IMR-90 (cell line): ENCODE results near the gene MLANA. TPM values are rescaled to one million over a fixed set of nuclear protein-coding genes. Genes with fewer than 3 reads are reported as not detected.

ENCODE experiments used
- ATAC-seq: fragments of 200-7000 bp; cut with Tn5 transposase; 2 replicates; pipeline ENCODE4 v1.9.1; 2020; ENCODE audit warnings: low read depth, mild to moderate bottlenecking, moderate library complexity
- BruUV-seq: library from RNA; stranded (reverse); fragments of 400-500 nt; replicated peaks from 2 replicates; lab custom pipeline; 2021; lab: Mats Ljungman, UMichigan
- CTCF ChIA-PET: fragments of 300-600 bp; formaldehyde crosslinking; extraction: SDS; loops from one replicate; lab custom pipeline; 2021; ENCODE audit warnings: antibody characterized with exemption; lab: Yijun Ruan, JAX
- POLR2A ChIA-PET: fragments of 300-600 bp; sonication (Branson Sonifier 250); formaldehyde crosslinking; loops from one replicate; lab custom pipeline; 2022; ENCODE audit warnings: antibody characterized with exemption; ENCODE audit not compliant: unreplicated experiment; lab: Charles Lee
- DNase-seq: peaks from one replicate; pipeline ENCODE4 v3.0.0; 2013
- H2AFZ ChIP-seq: replicated peaks from 2 replicates; pipeline ENCODE3; 2013; ENCODE audit warnings: low read length, mild to moderate bottlenecking; ENCODE audit not compliant: poor library complexity
- H2AK5ac ChIP-seq: 2 replicates; pipeline ENCODE4 v1.6.1; 2013; ENCODE audit warnings: low read depth, low read length, inconsistent platforms
- H2AK9ac ChIP-seq: replicated peaks from 2 replicates; pipeline ENCODE3; 2013; ENCODE audit warnings: mild to moderate bottlenecking, low read depth, low read length, moderate library complexity; ENCODE audit not compliant: poor library complexity
- H2BK120ac ChIP-seq: 2 replicates; pipeline ENCODE4 v1.6.1; 2013; ENCODE audit warnings: low read depth, low read length, inconsistent platforms
- H2BK15ac ChIP-seq: 3 replicates; pipeline ENCODE4 v1.6.1; 2013; ENCODE audit warnings: low read depth, low read length, inconsistent platforms
- H2BK20ac ChIP-seq: 2 replicates; pipeline ENCODE4 v1.6.1; 2013; ENCODE audit warnings: low read depth, mild to moderate bottlenecking, inconsistent platforms, low read length, moderate library complexity
- H2BK5ac ChIP-seq: 2 replicates; pipeline ENCODE4 v1.6.1; 2013; ENCODE audit warnings: mild to moderate bottlenecking, low read depth, low read length, inconsistent platforms; ENCODE audit not compliant: poor library complexity, severe bottlenecking
- H3K14ac ChIP-seq: replicated peaks from 2 replicates; pipeline ENCODE4 v1.6.1; 2013; ENCODE audit warnings: low read depth, low read length, inconsistent platforms
- H3K18ac ChIP-seq: 2 replicates; pipeline ENCODE4 v1.6.1; 2013; ENCODE audit warnings: low read depth, low read length, control low read depth
- H3K23ac ChIP-seq: 2 replicates; pipeline ENCODE4 v1.6.1; 2013; ENCODE audit warnings: low read depth, low read length, inconsistent platforms
- H3K27ac ChIP-seq: 2 replicates; pipeline ENCODE4 v1.5.1; 2013; ENCODE audit warnings: mild to moderate bottlenecking, control low read depth, low read length; ENCODE audit not compliant: insufficient read depth
- H3K27me3 ChIP-seq: 2 replicates; pipeline ENCODE4 v1.6.1; 2013; ENCODE audit warnings: low read length; ENCODE audit not compliant: control insufficient read depth, insufficient read depth
- H3K36me3 ChIP-seq: 2 replicates; pipeline ENCODE4 v1.6.1; 2013; ENCODE audit warnings: low read length, mixed read lengths; ENCODE audit not compliant: control insufficient read depth, insufficient read depth
- H3K4ac ChIP-seq: 2 replicates; pipeline ENCODE4 v1.6.1; 2013; ENCODE audit warnings: low read depth, low read length, inconsistent platforms
- H3K4me1 ChIP-seq: 2 replicates; pipeline ENCODE4 v1.6.1; 2013; ENCODE audit warnings: low read length, mixed read lengths; ENCODE audit not compliant: control insufficient read depth, insufficient read depth
- H3K4me2 ChIP-seq: 2 replicates; pipeline ENCODE4 v1.6.1; 2013; ENCODE audit warnings: low read depth, mild to moderate bottlenecking, control low read depth, low read length, moderate library complexity
- H3K4me3 ChIP-seq: 2 replicates; pipeline ENCODE4 v1.5.1; 2013; ENCODE audit warnings: low read depth, mild to moderate bottlenecking, control low read depth, low read length, moderate library complexity; ENCODE audit not compliant: insufficient read depth
- H3K56ac ChIP-seq: 2 replicates; pipeline ENCODE4 v1.6.1; 2013; ENCODE audit warnings: low read length, inconsistent platforms; ENCODE audit not compliant: insufficient read depth; ENCODE audit errors: extremely low read depth
- H3K79me1 ChIP-seq, 2 experiments: 2 replicates each; pipeline ENCODE4 v1.6.1; 2013; ENCODE audit warnings: low read length in 2 of 2, inconsistent platforms in 1 of 2, low read depth in 1 of 2
- H3K9ac ChIP-seq: 2 replicates; pipeline ENCODE4 v1.6.1; 2013; ENCODE audit warnings: low read depth, low read length, control low read depth
- H3K9me1 ChIP-seq: 2 replicates; pipeline ENCODE4 v1.6.1; 2013; ENCODE audit warnings: low read length, inconsistent platforms; ENCODE audit not compliant: insufficient read depth
- H3K9me3 ChIP-seq: 2 replicates; pipeline ENCODE4 v1.6.1; 2013; ENCODE audit warnings: low read length; ENCODE audit not compliant: control insufficient read depth, insufficient read depth
- H4K20me1 ChIP-seq: 2 replicates; pipeline ENCODE4 v1.6.1; 2013; ENCODE audit warnings: low read length, inconsistent platforms; ENCODE audit not compliant: insufficient read depth
- H4K5ac ChIP-seq: 2 replicates; pipeline ENCODE4 v1.6.1; 2013; ENCODE audit warnings: mild to moderate bottlenecking, low read depth, low read length, control low read depth
- H4K8ac ChIP-seq, 2 experiments: 2 replicates each; pipeline ENCODE4 v1.6.1; 2013; ENCODE audit warnings: low read depth in 2 of 2, low read length in 2 of 2, control low read depth in 1 of 2, inconsistent platforms in 1 of 2
- H4K91ac ChIP-seq: 2 replicates; pipeline ENCODE4 v1.6.1; 2013; ENCODE audit warnings: low read depth, low read length, inconsistent platforms; ENCODE audit not compliant: insufficient read depth
- BHLHE40 ChIP-seq: fragments of 150-350 bp; IDR thresholded peaks from 2 replicates; pipeline ENCODE4 v1.6.1; 2016; ENCODE audit warnings: mild to moderate bottlenecking, low read depth, low read length
- CEBPB ChIP-seq: IDR thresholded peaks from 2 replicates; pipeline ENCODE4 v1.6.1; 2012; ENCODE audit warnings: low read depth, low read length, improper control_type of control experiment
- CHD1 ChIP-seq: IDR thresholded peaks from 2 replicates; pipeline ENCODE4 v1.6.1; 2012; ENCODE audit warnings: low read depth, low read length, improper control_type of control experiment
- FOS ChIP-seq: fragments of 150-350 bp; IDR thresholded peaks from 2 replicates; pipeline ENCODE4 v1.6.1; 2016; ENCODE audit warnings: low read depth, low read length
- MAFK ChIP-seq: IDR thresholded peaks from 2 replicates; pipeline ENCODE4 v1.6.1; 2012; ENCODE audit warnings: low read depth, low read length, improper control_type of control experiment
- MAZ ChIP-seq: IDR thresholded peaks from 2 replicates; pipeline ENCODE4 v1.6.1; 2012; ENCODE audit warnings: low read depth, mild to moderate bottlenecking, low read length, improper control_type of control experiment, moderate library complexity, borderline replicate concordance
- NFE2L2 ChIP-seq: fragments of 150-350 bp; IDR thresholded peaks from 2 replicates; pipeline ENCODE4 v1.6.1; 2016; ENCODE audit warnings: low read depth, mild to moderate bottlenecking, low read length
- POLR2A ChIP-seq: IDR thresholded peaks from 2 replicates; pipeline ENCODE4 v1.6.1; 2012; ENCODE audit warnings: mild to moderate bottlenecking, low read depth, low read length
- RAD21 ChIP-seq: IDR thresholded peaks from 2 replicates; pipeline ENCODE4 v1.6.1; 2012; ENCODE audit warnings: low read length, improper control_type of control experiment
- RCOR1 ChIP-seq: IDR thresholded peaks from 2 replicates; pipeline ENCODE4 v1.6.1; 2012; ENCODE audit warnings: mild to moderate bottlenecking, low read length, improper control_type of control experiment; ENCODE audit not compliant: insufficient replicate concordance
- RFX5 ChIP-seq: IDR thresholded peaks from 2 replicates; pipeline ENCODE4 v1.8.0; 2012; ENCODE audit warnings: low read depth, mild to moderate bottlenecking, low read length, moderate library complexity
- SMC3 ChIP-seq: fragments of 150-350 bp; IDR thresholded peaks from 2 replicates; pipeline ENCODE4 v1.6.1; 2016; ENCODE audit warnings: low read depth, mild to moderate bottlenecking, antibody characterized with exemption, low read length, moderate library complexity
- WGBS, 2 experiments: methylation state at CpG; one replicate each; pipeline versions ENCODE4 v1.1.5 to v1.1.7; 2013; ENCODE audit warnings: missing lambda C conversion rate in 2 of 2; ENCODE audit not compliant: insufficient read length in 1 of 2; ENCODE audit errors: extremely low coverage in 2 of 2; 5-methylcytosine and 5-hydroxymethylcytosine counted together
- dilution Hi-C: fragments of 300-500 bp; cut with HindIII; formaldehyde crosslinking; loops from one replicate; pipeline ENCODE4 v1.14.3; 2018; ENCODE audit warnings: low sequenced_read_pairs; ENCODE audit not compliant: unreplicated experiment
- in situ Hi-C: fragments of 300-500 bp; cut with MboI; formaldehyde crosslinking; loops from 3 replicates; pipeline ENCODE4 v1.14.3; 2019; ENCODE audit warnings: low sequenced_read_pairs, inconsistent platforms, mixed read lengths
- intact Hi-C: fragments of 100-400 bp; cut with micrococcal nuclease; formaldehyde crosslinking; loops from 2 replicates; pipeline ENCODE4 v1.10.0; 2022
- polyA plus RNA-seq, 3 experiments: library from polyadenylated mRNA; depleted of rRNA; stranded (reverse); fragments of >200 nt; gene quantifications; 2 replicates each; pipeline ENCODE4 v1.2.3, GENCODE V29; 2012; ENCODE audit warnings: low replicate concordance in 1 of 3
- total RNA-seq: library from RNA; depleted of rRNA; stranded (reverse); fragments of >200 nt; gene quantifications from 2 replicates; pipeline ENCODE4 v1.2.3, GENCODE V29; 2012
- TF ChIP-seq, protein P1 (sequence below): fragments of 150-350 bp; IDR thresholded peaks from 2 replicates; pipeline ENCODE4 v1.6.1; 2016; ENCODE audit warnings: low read depth, mild to moderate bottlenecking, low read length, moderate library complexity, borderline replicate concordance
- TF ChIP-seq, protein P2 (sequence below): conservative IDR thresholded peaks from 2 replicates; pipeline ENCODE4 v1.5.1; 2012; ENCODE audit warnings: mild to moderate bottlenecking, low read depth, low read length, improper control_type of control experiment
- TF ChIP-seq, protein P3 (sequence below): fragments of 150-350 bp; IDR thresholded peaks from 2 replicates; pipeline ENCODE4 v1.6.1; 2017; ENCODE audit warnings: mild to moderate bottlenecking, antibody characterized with exemption, low read length, low read depth

MLANA gene
- total and polyA plus RNA-seq, 2 of the 4 experiments (the other 2 are of a cell fraction) = not detected

DNA sequence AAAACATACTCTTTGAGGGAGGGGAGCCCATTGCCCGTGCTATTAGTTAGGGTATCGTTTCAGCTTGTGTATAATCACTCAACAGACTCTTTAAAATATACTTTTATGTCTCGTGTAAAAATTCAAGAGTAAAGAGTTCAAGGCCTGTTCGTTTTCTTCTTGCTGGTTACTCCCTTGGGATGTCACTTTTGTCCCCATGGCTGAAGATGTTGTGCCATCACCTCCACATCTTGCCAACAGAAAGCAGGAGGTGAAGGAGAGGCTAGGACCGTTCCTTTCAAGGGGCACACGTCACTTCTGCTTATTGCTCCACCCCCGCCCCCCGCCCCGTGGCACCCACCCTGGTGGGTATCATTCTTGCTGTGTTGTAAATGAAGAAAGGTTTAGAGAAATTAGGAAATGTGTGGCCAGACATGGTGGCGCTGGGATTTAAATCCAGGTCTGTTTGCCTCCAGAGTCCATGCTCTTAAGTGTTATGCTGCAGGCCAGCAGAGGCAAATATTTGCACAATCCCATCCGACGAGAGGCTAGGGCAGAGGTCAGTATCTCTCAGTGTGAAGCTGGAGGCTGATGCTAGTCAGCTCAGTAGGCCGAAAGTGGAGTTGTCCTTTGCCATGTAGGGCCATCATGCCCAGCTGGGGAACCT is 3.0 kb downstream of the MLANA start:
- H4K91ac ChIP-seq = no peak overlapping the region
- WGBS, 2 experiments = 50% methylated on average over 1 of the region's 13 CpGs; no CpG with 5 or more reads in 1 of the 2 experiments
- peaks cover 5% of the 10 kb centered on the region for H3K27me3 ChIP-seq
- ATAC-seq (no peak), DNase-seq (no peak)
- H3K4ac ChIP-seq = no peak overlapping the region
- CTCF ChIA-PET = interaction anchor here (1.3 kb wide), 1 partner anchor 8 kb away, joined by 3 read pairs; no protein-coding TSS in a partner anchor
- no peak overlapping the region for H3K27ac ChIP-seq
- H2AFZ ChIP-seq = no peak overlapping the region
- H3K4me3 ChIP-seq = no peak overlapping the region
- no peaks in the 10 kb centered on the region for H3K36me3 ChIP-seq
- H2BK5ac ChIP-seq = no peak overlapping the region
- in situ Hi-C loops = no loop called here
- no peaks in the 10 kb centered on the region for H3K79me1 ChIP-seq
- H2AK5ac ChIP-seq = no peak overlapping the region
- no peak for TF ChIP-seq CHD1
- no peak for TF ChIP-seq RAD21
- TF ChIP-seq FOS = no peak
- TF ChIP-seq RFX5 = no peak
- TF ChIP-seq MAZ = no peak
- TF ChIP-seq, protein P1, sequence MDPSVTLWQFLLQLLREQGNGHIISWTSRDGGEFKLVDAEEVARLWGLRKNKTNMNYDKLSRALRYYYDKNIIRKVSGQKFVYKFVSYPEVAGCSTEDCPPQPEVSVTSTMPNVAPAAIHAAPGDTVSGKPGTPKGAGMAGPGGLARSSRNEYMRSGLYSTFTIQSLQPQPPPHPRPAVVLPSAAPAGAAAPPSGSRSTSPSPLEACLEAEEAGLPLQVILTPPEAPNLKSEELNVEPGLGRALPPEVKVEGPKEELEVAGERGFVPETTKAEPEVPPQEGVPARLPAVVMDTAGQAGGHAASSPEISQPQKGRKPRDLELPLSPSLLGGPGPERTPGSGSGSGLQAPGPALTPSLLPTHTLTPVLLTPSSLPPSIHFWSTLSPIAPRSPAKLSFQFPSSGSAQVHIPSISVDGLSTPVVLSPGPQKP = no peak
- no peak for TF ChIP-seq RCOR1
- TF ChIP-seq POLR2A = no peak
- TF ChIP-seq SMC3 = no peak
- TF ChIP-seq CEBPB = no peak
- no peak for TF ChIP-seq NFE2L2
- TF ChIP-seq, protein P2, sequence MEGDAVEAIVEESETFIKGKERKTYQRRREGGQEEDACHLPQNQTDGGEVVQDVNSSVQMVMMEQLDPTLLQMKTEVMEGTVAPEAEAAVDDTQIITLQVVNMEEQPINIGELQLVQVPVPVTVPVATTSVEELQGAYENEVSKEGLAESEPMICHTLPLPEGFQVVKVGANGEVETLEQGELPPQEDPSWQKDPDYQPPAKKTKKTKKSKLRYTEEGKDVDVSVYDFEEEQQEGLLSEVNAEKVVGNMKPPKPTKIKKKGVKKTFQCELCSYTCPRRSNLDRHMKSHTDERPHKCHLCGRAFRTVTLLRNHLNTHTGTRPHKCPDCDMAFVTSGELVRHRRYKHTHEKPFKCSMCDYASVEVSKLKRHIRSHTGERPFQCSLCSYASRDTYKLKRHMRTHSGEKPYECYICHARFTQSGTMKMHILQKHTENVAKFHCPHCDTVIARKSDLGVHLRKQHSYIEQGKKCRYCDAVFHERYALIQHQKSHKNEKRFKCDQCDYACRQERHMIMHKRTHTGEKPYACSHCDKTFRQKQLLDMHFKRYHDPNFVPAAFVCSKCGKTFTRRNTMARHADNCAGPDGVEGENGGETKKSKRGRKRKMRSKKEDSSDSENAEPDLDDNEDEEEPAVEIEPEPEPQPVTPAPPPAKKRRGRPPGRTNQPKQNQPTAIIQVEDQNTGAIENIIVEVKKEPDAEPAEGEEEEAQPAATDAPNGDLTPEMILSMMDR = no peak
- no peak for TF ChIP-seq MAFK
- TF ChIP-seq BHLHE40 = no peak
- TF ChIP-seq, protein P3, sequence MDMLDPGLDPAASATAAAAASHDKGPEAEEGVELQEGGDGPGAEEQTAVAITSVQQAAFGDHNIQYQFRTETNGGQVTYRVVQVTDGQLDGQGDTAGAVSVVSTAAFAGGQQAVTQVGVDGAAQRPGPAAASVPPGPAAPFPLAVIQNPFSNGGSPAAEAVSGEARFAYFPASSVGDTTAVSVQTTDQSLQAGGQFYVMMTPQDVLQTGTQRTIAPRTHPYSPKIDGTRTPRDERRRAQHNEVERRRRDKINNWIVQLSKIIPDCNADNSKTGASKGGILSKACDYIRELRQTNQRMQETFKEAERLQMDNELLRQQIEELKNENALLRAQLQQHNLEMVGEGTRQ = no peak
- BruUV-seq = no TSS peak
- POLR2A ChIA-PET = no interaction called here
- no peak overlapping the region for H2BK120ac ChIP-seq
- no peak overlapping the region for H3K56ac ChIP-seq
- no peak overlapping the region for H4K8ac ChIP-seq
- no peak overlapping the region for H2BK15ac ChIP-seq
- H3K9me1 ChIP-seq = peaks cover 6% of the 10 kb centered on the region; the same call in 1 of the 2 replicates
- no peak overlapping the region for H2BK20ac ChIP-seq
- dilution Hi-C loops = no loop called here
- H3K4me1 ChIP-seq = no peaks in the 10 kb centered on the region
- H3K23ac ChIP-seq = no peak overlapping the region
- no peak overlapping the region for H3K18ac ChIP-seq
- intact Hi-C loops = no loop called here
- no peak overlapping the region for H4K5ac ChIP-seq
- no peak overlapping the region for H3K14ac ChIP-seq
- no peak overlapping the region for H3K4me2 ChIP-seq
- no peaks in the 10 kb centered on the region for H3K9me3 ChIP-seq
- no peak overlapping the region for H3K9ac ChIP-seq
- H2AK9ac ChIP-seq = no peak overlapping the region
- no peaks in the 10 kb centered on the region for H4K20me1 ChIP-seq
